H1 (cell line): ENCODE measurements around the gene XPNPEP1. TPM values are rescaled to one million over a fixed set of nuclear protein-coding genes. Genes with fewer than 3 reads are reported as not detected.
A peak's percentile ranks its signal among the peaks of the same experiment; 100 is the strongest.

Source experiments
- CTCF ChIA-PET: fragments of 300-600 bp; sonication (Branson Sonifier 250); formaldehyde crosslinking; loops from one replicate; lab custom pipeline; 2021; ENCODE audit not compliant: partially characterized antibody; lab: Charles Lee
- POLR2A ChIA-PET: fragments of 300-600 bp; sonication (Branson Sonifier 250); formaldehyde crosslinking; loops from one replicate; lab custom pipeline; 2021; ENCODE audit warnings: inconsistent platforms; ENCODE audit not compliant: partially characterized antibody; lab: Charles Lee
- DNase-seq, 2 experiments: peaks; one replicate each; pipeline versions ENCODE4 v3.0.0 to v3.0.0-alpha.2; 2010 to 2022; ENCODE audit warnings: low spot score in 2 of 2, low read depth in 1 of 2, mixed read lengths in 1 of 2
- FAIRE-seq: peaks from 2 replicates; lab custom pipeline; 2011; peaks lifted over from hg19 to GRCh38; lab: Jason Lieb, UNC
- H2AFZ ChIP-seq: 2 replicates; pipeline ENCODE4 v1.8.1; 2012; ENCODE audit warnings: low read length, inconsistent platforms
- H2AK5ac ChIP-seq: 2 replicates; pipeline ENCODE4 v1.6.1; 2013; ENCODE audit warnings: low read depth, low read length
- H2BK120ac ChIP-seq: replicated peaks from 2 replicates; pipeline ENCODE3; 2013; ENCODE audit warnings: low read depth, low read length, inconsistent platforms
- H2BK12ac ChIP-seq: 2 replicates; pipeline ENCODE4 v1.6.1; 2013; ENCODE audit warnings: low read depth, low read length
- H2BK15ac ChIP-seq: 2 replicates; pipeline ENCODE4 v1.6.1; 2013; ENCODE audit warnings: low read length
- H2BK20ac ChIP-seq: 2 replicates; pipeline ENCODE4 v1.6.1; 2013; ENCODE audit warnings: low read length
- H2BK5ac ChIP-seq: 2 replicates; pipeline ENCODE4 v1.6.1; 2013; ENCODE audit warnings: low read depth, low read length
- H3K14ac ChIP-seq: 2 replicates; pipeline ENCODE4 v1.6.1; 2013; ENCODE audit warnings: inconsistent platforms; ENCODE audit not compliant: insufficient read length
- H3K18ac ChIP-seq: 2 replicates; pipeline ENCODE4 v1.6.1; 2013; ENCODE audit warnings: low read length; ENCODE audit errors: extremely low read depth
- H3K23ac ChIP-seq: 2 replicates; pipeline ENCODE4 v1.6.1; 2013; ENCODE audit warnings: inconsistent platforms; ENCODE audit not compliant: insufficient read length
- H3K23me2 ChIP-seq: 2 replicates; pipeline ENCODE4 v1.6.1; 2013; ENCODE audit warnings: low read depth, low read length
- H3K27ac ChIP-seq: 2 replicates; pipeline ENCODE4 v1.6.1; 2011; ENCODE audit warnings: low read depth, low read length, inconsistent platforms
- H3K27me3 ChIP-seq, 4 experiments: replicated peaks in 1 of 4; 1 replicate in 1 of 4; 2 replicates in 3 of 4; pipeline versions ENCODE4 v1.6.1 to v1.8.1; 2011 to 2013; ENCODE audit warnings: low read length in 3 of 4, mild to moderate bottlenecking in 3 of 4, inconsistent platforms in 2 of 4, mixed read lengths in 2 of 4, moderate library complexity in 1 of 4; ENCODE audit not compliant: control insufficient read depth in 3 of 4, insufficient read depth in 3 of 4; ENCODE audit errors: extremely low read depth in 1 of 4
- H3K36me3 ChIP-seq, 4 experiments: 2 replicates each; pipeline versions ENCODE4 v1.6.1 to v1.8.1; 2011 to 2013; ENCODE audit warnings: mild to moderate bottlenecking in 4 of 4, low read length in 3 of 4, moderate library complexity in 2 of 4, control low read depth in 1 of 4, inconsistent platforms in 1 of 4; ENCODE audit not compliant: insufficient read depth in 4 of 4, control insufficient read depth in 2 of 4
- H3K4ac ChIP-seq: replicated peaks from 2 replicates; pipeline ENCODE3; 2013; ENCODE audit warnings: low read length, low read depth, mixed read lengths, inconsistent platforms; ENCODE audit not compliant: insufficient read length
- H3K4me1 ChIP-seq, 4 experiments: replicated peaks in 1 of 4; 1 replicate in 1 of 4; 2 replicates in 3 of 4; pipeline versions ENCODE4 v1.6.1 to v1.8.1; 2011 to 2013; ENCODE audit warnings: low read length in 3 of 4, inconsistent platforms in 2 of 4, mixed read lengths in 1 of 4; ENCODE audit not compliant: insufficient read depth in 4 of 4, control insufficient read depth in 3 of 4
- H3K4me2 ChIP-seq, 2 experiments: 2 replicates each; pipeline versions ENCODE4 v1.6.1 to v1.8.1; 2011 to 2013; ENCODE audit warnings: low read depth in 2 of 2, low read length in 2 of 2, control low read depth in 1 of 2, inconsistent platforms in 1 of 2, mild to moderate bottlenecking in 1 of 2; ENCODE audit not compliant: insufficient read depth in 1 of 2
- H3K4me3 ChIP-seq, 4 experiments: fragments of 200-600, 300-600 bp in 1 of 4; sonication (generic), shearing (Covaris generic), sonication (Bioruptor Twin) in 1 of 4; 2 replicates each; pipeline versions ENCODE4 v1.5.1 to v1.8.1; 2011 to 2016; ENCODE audit warnings: low read length in 4 of 4, low read depth in 3 of 4, control low read depth in 2 of 4, inconsistent platforms in 2 of 4, mild to moderate bottlenecking in 2 of 4, mixed read lengths in 1 of 4, moderate library complexity in 1 of 4; ENCODE audit not compliant: insufficient read depth in 2 of 4; ENCODE audit errors: extremely low read depth in 1 of 4
- H3K56ac ChIP-seq: replicated peaks from 2 replicates; pipeline ENCODE3; 2013; ENCODE audit warnings: low read depth, mild to moderate bottlenecking, mixed read lengths, low read length, inconsistent platforms; ENCODE audit not compliant: insufficient read length
- H3K79me1 ChIP-seq: 2 replicates; pipeline ENCODE4 v1.6.1; 2013; ENCODE audit warnings: low read depth, low read length, control low read depth
- H3K79me2 ChIP-seq, 2 experiments: 2 replicates each; pipeline versions ENCODE4 v1.6.1 to v1.8.1; 2012 to 2013; ENCODE audit warnings: low read length in 2 of 2, mild to moderate bottlenecking in 2 of 2, inconsistent platforms in 1 of 2; ENCODE audit not compliant: insufficient read depth in 2 of 2, control insufficient read depth in 1 of 2
- H3K9ac ChIP-seq, 4 experiments: replicated peaks in 1 of 4; 1 replicate in 1 of 4; 2 replicates in 3 of 4; pipeline versions ENCODE4 v1.6.1 to v1.8.1; 2011 to 2013; ENCODE audit warnings: low read depth in 3 of 4, low read length in 3 of 4, control low read depth in 2 of 4, mild to moderate bottlenecking in 2 of 4, moderate library complexity in 2 of 4, inconsistent platforms in 1 of 4; ENCODE audit errors: extremely low read depth in 1 of 4
- H3K9me3 ChIP-seq, 2 experiments: 2 replicates each; pipeline versions ENCODE4 v1.6.1 to v1.8.1; 2012 to 2013; ENCODE audit warnings: mild to moderate bottlenecking in 2 of 2, moderate library complexity in 2 of 2, control low read depth in 1 of 2, inconsistent platforms in 1 of 2, low read depth in 1 of 2, low read length in 1 of 2, mixed read lengths in 1 of 2; ENCODE audit not compliant: insufficient read depth in 2 of 2
- H4K20me1 ChIP-seq, 2 experiments: replicated peaks in 1 of 2; 2 replicates each; pipeline versions ENCODE3 to v1.8.1; 2011 to 2013; ENCODE audit warnings: inconsistent platforms in 2 of 2, low read length in 2 of 2, mild to moderate bottlenecking in 1 of 2; ENCODE audit not compliant: insufficient read depth in 2 of 2, control insufficient read depth in 1 of 2
- H4K5ac ChIP-seq: 2 replicates; pipeline ENCODE4 v1.6.1; 2013; ENCODE audit warnings: low read length, low read depth, mixed read lengths, inconsistent platforms; ENCODE audit not compliant: insufficient read length
- H4K8ac ChIP-seq: 2 replicates; pipeline ENCODE4 v1.8.0; 2013; ENCODE audit warnings: mild to moderate bottlenecking, moderate library complexity, low read length, inconsistent platforms; ENCODE audit not compliant: insufficient read depth; ENCODE audit errors: extremely low read depth
- H4K91ac ChIP-seq: replicated peaks from 2 replicates; pipeline ENCODE3; 2013; ENCODE audit warnings: low read length, mixed read lengths, inconsistent platforms; ENCODE audit not compliant: insufficient read length
- ASH2L ChIP-seq: fragments of 200-600, 300-600 bp; sonication (generic); IDR thresholded peaks from one replicate; pipeline ENCODE4 v1.7.1; 2017; ENCODE audit warnings: low read length
- CEBPB ChIP-seq: IDR thresholded peaks from 2 replicates; pipeline ENCODE4 v1.6.1; 2012; ENCODE audit warnings: low read depth, low read length
- EP300 ChIP-seq, 2 experiments: IDR thresholded peaks; 1 replicate in 1 of 2; 2 replicates in 1 of 2; pipeline ENCODE4 v1.6.1; 2011 to 2012; ENCODE audit warnings: low read depth in 2 of 2, low read length in 2 of 2, mild to moderate bottlenecking in 2 of 2, borderline replicate concordance in 1 of 2, inconsistent platforms in 1 of 2, moderate library complexity in 1 of 2
- KDM1A ChIP-seq: fragments of 200-600, 300-600 bp; sonication (generic); IDR thresholded peaks from 2 replicates; pipeline ENCODE4 v1.7.1; 2016; ENCODE audit warnings: mild to moderate bottlenecking, low read length, borderline replicate concordance
- POU5F1 ChIP-seq: IDR thresholded peaks from 2 replicates; pipeline ENCODE4 v1.6.1; 2011; ENCODE audit warnings: low read depth, mild to moderate bottlenecking, low read length, moderate library complexity
- RFX5 ChIP-seq: IDR thresholded peaks from 2 replicates; pipeline ENCODE4 v1.6.1; 2011; ENCODE audit warnings: low read depth, low read length, improper control_type of control experiment, borderline replicate concordance
- SAP30 ChIP-seq: fragments of 300-600 bp; sonication (generic); IDR thresholded peaks from 2 replicates; pipeline ENCODE4 v1.7.1; 2012; ENCODE audit warnings: low read length, moderate library complexity, mild to moderate bottlenecking, inconsistent platforms; ENCODE audit not compliant: insufficient read depth, insufficient replicate concordance
- SIN3A ChIP-seq, 2 experiments: IDR thresholded peaks in 1 of 2; conservative IDR thresholded peaks in 1 of 2; 2 replicates each; pipeline ENCODE4 v1.6.1; 2011 to 2012; ENCODE audit warnings: low read length in 2 of 2, improper control_type of control experiment in 1 of 2, low read depth in 1 of 2, mild to moderate bottlenecking in 1 of 2
- SIX5 ChIP-seq: IDR thresholded peaks from 2 replicates; pipeline ENCODE4 v1.6.1; 2011; ENCODE audit warnings: mild to moderate bottlenecking, low read depth, low read length
- WGBS, 2 experiments: shearing (Covaris generic) in 1 of 2; methylation state at CpG; one replicate each; pipeline versions ENCODE4 v1.1.6 to v1.1.7; 2013 to 2015; ENCODE audit warnings: low lambda C conversion rate in 2 of 2, mixed read lengths in 2 of 2, inconsistent platforms in 1 of 2, low coverage in 1 of 2, missing lambda C conversion rate in 1 of 2; ENCODE audit not compliant: insufficient replicate concordance in 2 of 2, insufficient coverage in 1 of 2, insufficient read length in 1 of 2; ENCODE audit errors: extremely low coverage in 1 of 2, missing lambda C conversion rate in 1 of 2; 5-methylcytosine and 5-hydroxymethylcytosine counted together
- polyA plus RNA-seq, 7 experiments: library from polyadenylated mRNA; depleted of rRNA in 3 of 7; stranded (reverse) in 5 of 7; unstranded in 2 of 7; fragments of >200 nt in 5 of 7; fragments of 200-250 nt in 2 of 7; gene quantifications; 1 replicate in 5 of 7; 2 replicates in 1 of 7; 4 replicates in 1 of 7; pipeline versions ENCODE4 v1.2.1 to v1.2.3, GENCODE V29; 2011 to 2013; ENCODE audit warnings: missing spikeins in 2 of 7, mixed read lengths in 2 of 7
- total RNA-seq: library from RNA; stranded (reverse); fragmentation: NEBNext Ultra II Directional; extraction: Animal tissue kit (Norgen Biotek cat#: 25700); gene quantifications from 2 replicates; pipeline ENCODE4 v1.2.1, GENCODE V29; 2021
- TF ChIP-seq, protein P1 (sequence below), 3 experiments: IDR thresholded peaks; 1 replicate in 2 of 3; 2 replicates in 1 of 3; pipeline versions ENCODE4 v1.5.1 to v1.6.1; 2011; ENCODE audit warnings: low read length in 3 of 3, mild to moderate bottlenecking in 3 of 3, inconsistent platforms in 2 of 3, low read depth in 1 of 3, moderate library complexity in 1 of 3; ENCODE audit not compliant: insufficient read depth in 1 of 3; ENCODE audit errors: control extremely low read depth in 1 of 3

Gene XPNPEP1
- total and polyA plus RNA-seq, 2 of the 8 experiments (the other 6 are each of a cell fraction or from before 2014, with no cell fraction given): 61.1 to 201 TPM

DNA sequence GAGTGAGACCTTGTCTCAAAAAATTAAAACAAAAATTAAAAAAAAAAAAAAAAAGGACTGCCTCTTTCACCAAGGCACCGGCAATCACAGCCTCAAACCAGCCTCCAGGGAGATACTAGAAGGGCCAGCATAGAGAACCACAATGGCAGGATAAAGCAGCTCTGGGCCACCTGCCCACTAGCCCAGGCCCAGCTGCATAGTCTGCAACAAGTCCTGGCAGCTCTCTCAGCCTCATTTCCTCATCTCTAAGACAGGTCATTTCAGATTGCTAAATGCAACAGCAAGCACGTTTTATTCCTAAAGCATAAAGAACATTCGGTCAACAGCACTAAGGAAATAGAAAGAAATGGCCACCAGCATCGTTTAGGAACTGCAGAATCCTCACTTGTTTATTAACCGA is 28.8 kb downstream of the XPNPEP1 start:
- no peaks in the 10 kb centered on the region for H3K27me3 ChIP-seq
- H3K23ac ChIP-seq: no peak overlapping the region
- H2BK15ac ChIP-seq: no peak overlapping the region
- peaks cover 0 to 8% (median 2%) of the 10 kb centered on the region in 4 experiments; a peak in 6 of 7 replicates for H3K4me1 ChIP-seq
- H3K9ac ChIP-seq: no peak overlapping the region
- WGBS, 2 experiments: 91% methylated on average over 5 of the region's 5 CpGs; no CpG with 5 or more reads in 1 of the 2 experiments
- H3K79me2 ChIP-seq: peaks cover 0 to 7% of the 10 kb centered on the region in 2 experiments; a peak in 1 of 4 replicates
- 0 out of 2 replicates have a peak overlapping the region, but pooled peaks have one; percentile 55 for H2AK5ac ChIP-seq
- no peak overlapping the region for H2BK20ac ChIP-seq
- ChIA-PET CTCF (interaction anchor here (1.4 to 3.5 kb wide), 4 partner anchors 9 to 122 kb away, joined by 3 to 12 read pairs (median 7); no protein-coding TSS in a partner anchor), POLR2A (interaction anchor here (0.6 to 1.4 kb wide), 3 partner anchors 9 to 21 kb away, joined by 3 read pairs; no protein-coding TSS in a partner anchor)
- DNase-seq: no peak
- no peak overlapping the region for H3K56ac ChIP-seq
- H3K23me2 ChIP-seq: no peaks in the 10 kb centered on the region; the same call in 1 of the 2 replicates
- H4K8ac ChIP-seq: no peak overlapping the region; the same call in 1 of the 2 replicates
- TF ChIP-seq RFX5: no peak
- no peak for TF ChIP-seq CEBPB
- TF ChIP-seq, protein P1, sequence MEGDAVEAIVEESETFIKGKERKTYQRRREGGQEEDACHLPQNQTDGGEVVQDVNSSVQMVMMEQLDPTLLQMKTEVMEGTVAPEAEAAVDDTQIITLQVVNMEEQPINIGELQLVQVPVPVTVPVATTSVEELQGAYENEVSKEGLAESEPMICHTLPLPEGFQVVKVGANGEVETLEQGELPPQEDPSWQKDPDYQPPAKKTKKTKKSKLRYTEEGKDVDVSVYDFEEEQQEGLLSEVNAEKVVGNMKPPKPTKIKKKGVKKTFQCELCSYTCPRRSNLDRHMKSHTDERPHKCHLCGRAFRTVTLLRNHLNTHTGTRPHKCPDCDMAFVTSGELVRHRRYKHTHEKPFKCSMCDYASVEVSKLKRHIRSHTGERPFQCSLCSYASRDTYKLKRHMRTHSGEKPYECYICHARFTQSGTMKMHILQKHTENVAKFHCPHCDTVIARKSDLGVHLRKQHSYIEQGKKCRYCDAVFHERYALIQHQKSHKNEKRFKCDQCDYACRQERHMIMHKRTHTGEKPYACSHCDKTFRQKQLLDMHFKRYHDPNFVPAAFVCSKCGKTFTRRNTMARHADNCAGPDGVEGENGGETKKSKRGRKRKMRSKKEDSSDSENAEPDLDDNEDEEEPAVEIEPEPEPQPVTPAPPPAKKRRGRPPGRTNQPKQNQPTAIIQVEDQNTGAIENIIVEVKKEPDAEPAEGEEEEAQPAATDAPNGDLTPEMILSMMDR (IDR thresholded peaks at IDR 0.05; ENCODE audit: control extremely low read depth in 1 of 3, insufficient read depth in 1 of 3, low read depth in 1 of 3, low read length in 3 of 3): no peak
- TF ChIP-seq EP300 (IDR thresholded peaks at IDR 0.05; ENCODE audit: borderline replicate concordance in 1 of 2, low read depth in 2 of 2, low read length in 2 of 2): no peak
- TF ChIP-seq POU5F1: no peak
- TF ChIP-seq ASH2L: no peak
- TF ChIP-seq SIN3A (conservative IDR thresholded peaks at IDR 0.05 in 1 of 2, IDR thresholded peaks at IDR 0.05 in 1 of 2; ENCODE audit: low read depth in 1 of 2, low read length in 2 of 2): no peak
- no peak for TF ChIP-seq SAP30
- no peak for TF ChIP-seq KDM1A
- no peak for TF ChIP-seq SIX5
- no peak overlapping the region for H3K4me2 ChIP-seq
- H3K14ac ChIP-seq: no peak overlapping the region
- peaks cover 2% of the 10 kb centered on the region; the same call in 1 of the 2 replicates for H3K79me1 ChIP-seq
- H2BK120ac ChIP-seq: no peak overlapping the region
- no peak overlapping the region for H3K4me3 ChIP-seq
- H3K18ac ChIP-seq: no peak overlapping the region
- H4K20me1 ChIP-seq: peaks cover 0 to 2% of the 10 kb centered on the region in 2 experiments
- no peak overlapping the region for H4K5ac ChIP-seq
- no peak overlapping the region for H3K27ac ChIP-seq
- peaks cover 0 to 8% (median 3%) of the 10 kb centered on the region in 4 experiments; a peak in 4 of 8 replicates for H3K36me3 ChIP-seq
- no peak overlapping the region for H2BK5ac ChIP-seq
- H3K9me3 ChIP-seq: no peaks in the 10 kb centered on the region
- H2AFZ ChIP-seq: no peak overlapping the region
- H3K4ac ChIP-seq: no peak overlapping the region
- no peak overlapping the region for H4K91ac ChIP-seq
- no peak overlapping the region for H2BK12ac ChIP-seq
- no peak for FAIRE-seq
